Glomerular endothelial cell (primary cell): ENCODE measurements around the gene TBC1D16. TPM values are rescaled to one million over a fixed set of nuclear protein-coding genes. Genes with fewer than 3 reads are reported as not detected.
"Not testable (repeated sequence)": the region's sequence is repeated elsewhere in the genome, so short reads cannot be mapped to it uniquely, and the experiment has no call there.

Experiments used
- DNase-seq: peaks from one replicate; pipeline ENCODE4 v3.0.0-alpha.2; 2011; ENCODE audit warnings: low read depth, low spot score; ENCODE audit errors: extremely low read depth
- total RNA-seq: library from RNA; depleted of rRNA; stranded (reverse); fragments of >200 nt; gene quantifications from 2 replicates; pipeline ENCODE4 v1.2.3, GENCODE V29; 2015

The TBC1D16 gene
- total RNA-seq, 1 donor from 2014 or later, result 35.8 TPM

- no peak for DNase-seq
These were observed 19.9 kb upstream of the TBC1D16 start for GRCh38 chr17:80055597-80055996.

GRCh38 chr17:80053102-80053501, 17.4 kb upstream of the TBC1D16 start:
- no peak for DNase-seq

GRCh38 chr17:80051681-80052080, 16.0 kb upstream of the TBC1D16 start:
- DNase-seq, result no peak

DNA sequence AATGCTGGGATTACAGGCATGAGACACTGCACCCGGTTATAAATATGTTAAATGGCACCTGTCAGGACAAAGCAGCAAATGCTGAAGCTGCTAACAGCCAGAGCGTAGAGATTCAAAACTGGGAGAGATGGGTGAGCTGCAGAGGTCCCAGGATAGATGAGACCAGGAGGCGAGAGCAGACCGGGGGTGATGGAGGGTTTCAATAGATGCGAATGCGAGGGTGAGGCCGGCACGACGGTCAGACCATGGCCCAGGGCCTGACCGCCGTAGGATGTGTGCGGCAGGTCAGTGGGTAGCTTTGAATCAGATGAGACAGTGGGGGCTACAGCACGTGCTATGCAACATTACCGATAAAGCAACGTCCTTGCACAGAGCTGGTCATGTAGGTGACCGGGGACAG, 15.0 kb upstream of the TBC1D16 start:
- no peak for DNase-seq

- no peak for DNase-seq
These were observed 14.3 kb upstream of the TBC1D16 start for GRCh38 chr17:80049986-80050385.

GRCh38 chr17:80047176-80047575, 11.5 kb upstream of the TBC1D16 start:
- DNase-seq, result no peak

GRCh38 chr17:80046709-80047108, 11.0 kb upstream of the TBC1D16 start:
- DNase-seq, result not testable (repeated sequence)

DNA sequence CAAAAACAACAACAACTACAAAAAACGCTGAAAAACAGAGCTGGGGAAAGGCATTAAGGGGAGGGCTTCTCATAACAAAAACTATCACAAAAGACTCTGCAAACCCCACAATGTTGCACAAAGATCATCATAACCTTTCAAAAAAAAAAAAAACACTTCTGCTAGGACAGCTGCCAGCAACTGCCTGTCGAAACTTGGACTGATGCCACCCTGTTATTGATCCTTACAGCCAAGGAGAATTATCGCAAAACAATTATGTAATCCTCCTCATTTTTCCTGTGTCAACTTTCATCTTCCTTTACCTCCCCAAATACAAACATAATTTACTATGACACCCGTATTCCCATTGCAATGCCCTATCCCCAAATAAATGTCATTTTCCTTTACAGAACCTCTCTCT, 10.0 kb upstream of the TBC1D16 start:
- no peak for DNase-seq

GRCh38 chr17:80043963-80044362, 8.3 kb upstream of the TBC1D16 start:
- no peak for DNase-seq

DNA sequence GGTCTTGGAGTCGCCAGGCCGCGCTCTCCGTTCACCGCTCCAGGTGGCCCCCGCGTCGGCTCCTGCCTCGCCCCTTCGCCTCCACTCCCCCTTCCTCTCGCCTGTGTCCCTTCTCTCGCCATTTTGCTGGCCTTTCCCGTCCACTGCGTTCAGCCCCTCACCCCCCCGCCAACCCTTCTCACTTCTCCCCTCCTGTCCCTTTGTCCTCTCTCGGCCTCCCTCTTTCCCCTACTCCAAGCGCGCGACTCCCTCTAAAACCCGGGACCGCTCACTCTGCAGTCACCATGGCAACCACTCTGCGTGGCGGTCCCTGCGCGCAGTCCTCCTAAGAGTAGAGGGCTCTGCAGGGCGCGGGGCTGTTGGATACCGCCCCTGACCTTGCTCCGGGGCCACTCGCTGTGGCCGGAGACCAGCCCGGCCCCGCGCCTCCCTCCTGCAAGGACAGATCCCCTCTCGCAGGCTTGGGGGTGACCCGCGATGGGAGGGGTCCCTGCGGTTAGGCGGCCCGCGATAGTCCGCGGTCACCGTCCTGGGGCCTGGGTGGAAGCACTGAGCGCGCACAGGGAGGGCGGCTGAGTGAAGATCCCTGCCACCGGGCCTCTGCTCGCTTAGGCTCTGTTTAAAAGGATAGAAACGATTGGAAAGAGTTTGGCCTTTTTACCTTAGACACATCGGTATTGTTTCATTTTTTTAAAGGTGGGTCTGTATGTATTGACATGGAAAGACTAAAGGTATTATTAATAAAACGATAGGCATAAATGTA, 1.2 kb upstream of the TBC1D16 start:
- no peak for DNase-seq

DNA sequence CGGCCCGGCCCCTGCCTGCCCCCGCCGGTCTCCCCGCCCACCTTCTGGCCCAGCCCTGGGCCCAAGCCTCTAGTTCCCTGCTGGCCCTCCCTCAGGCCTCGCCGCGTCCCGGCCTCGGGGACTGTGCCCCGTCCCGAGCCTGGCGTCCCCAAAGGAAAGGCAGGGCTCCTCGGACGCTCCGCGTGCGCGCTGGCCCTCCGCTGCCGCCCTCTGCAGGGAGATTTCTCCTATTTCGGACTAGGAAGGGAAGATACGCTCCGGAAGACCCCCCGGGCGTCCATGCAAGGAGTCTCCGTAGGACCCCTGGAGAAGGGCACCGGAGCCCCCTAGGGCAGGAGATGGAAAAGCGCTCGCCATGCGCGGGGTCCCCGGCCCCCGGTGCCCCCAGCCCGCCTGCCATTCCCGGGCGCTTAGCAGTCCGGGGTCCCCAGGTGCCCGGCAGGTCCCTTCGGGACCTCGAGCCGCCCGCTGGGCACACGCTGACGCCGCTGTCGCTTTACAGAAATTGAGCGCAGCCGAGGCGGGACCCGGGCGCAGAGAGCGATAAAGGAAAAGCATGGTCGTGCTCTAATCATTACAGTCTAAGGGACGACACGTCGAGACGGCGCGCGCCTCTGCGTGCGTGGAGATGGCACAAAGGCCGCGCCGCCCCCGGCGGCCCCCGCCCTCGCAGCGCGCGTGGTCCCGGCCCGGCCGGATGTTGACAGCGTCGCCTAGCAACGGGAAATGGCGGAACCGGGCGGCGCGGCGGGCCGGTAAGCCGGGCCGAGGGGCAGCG, 454 bp upstream of the TBC1D16 start, which contains the start of gene CCDC40:
CCDC40 (plus strand) TSS at position 706 of the 778 bp plus-strand sequence; CDS start at position 727, 21 bp downstream.
- no peak for DNase-seq

GRCh38 chr17:80034791-80035686, 633 bp downstream of the TBC1D16 start:
- no peak for DNase-seq

GRCh38 chr17:80033840-80034239, 1.8 kb downstream of the TBC1D16 start:
- DNase-seq, result no peak

GRCh38 chr17:80032614-80033171, 3.0 kb downstream of the TBC1D16 start:
- no peak for DNase-seq

DNA sequence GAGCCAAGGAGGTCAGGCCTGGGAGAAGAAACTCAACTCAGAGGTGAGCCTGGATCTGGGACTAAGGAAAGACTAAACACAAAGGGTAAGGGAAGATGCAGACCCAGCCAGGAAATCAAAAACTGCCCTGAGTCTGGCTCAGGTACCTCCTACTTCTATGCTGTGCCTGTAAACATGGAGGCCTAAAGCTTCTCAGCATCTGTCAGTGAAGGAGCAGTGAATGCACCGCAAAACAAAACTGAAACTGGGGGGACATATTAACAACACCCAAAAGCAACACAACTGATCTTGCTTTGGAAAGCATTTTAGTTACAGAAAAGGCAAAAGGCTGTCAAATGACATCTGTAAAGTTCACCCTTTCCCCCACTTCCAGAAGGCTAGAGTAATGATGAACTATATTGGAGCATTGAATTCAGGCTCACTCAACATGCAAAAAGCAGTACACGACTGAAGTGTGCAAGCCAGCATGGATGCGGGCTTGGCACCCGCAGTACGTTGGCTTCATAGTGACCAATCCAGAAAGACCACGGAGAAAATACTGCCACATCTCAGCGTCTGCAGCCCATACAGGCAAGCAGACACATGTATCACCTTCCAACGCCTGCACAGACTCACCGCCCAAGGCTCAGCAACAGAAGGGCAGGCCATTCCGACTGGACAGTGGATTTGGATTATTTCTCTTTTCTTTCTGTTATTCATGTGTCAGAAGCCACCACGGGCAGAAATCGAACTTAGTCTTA, 3.8 kb downstream of the TBC1D16 start:
- DNase-seq, result no peak

- DNase-seq, result no peak
These were observed 4.8 kb downstream of the TBC1D16 start for GRCh38 chr17:80030730-80031410.

DNA sequence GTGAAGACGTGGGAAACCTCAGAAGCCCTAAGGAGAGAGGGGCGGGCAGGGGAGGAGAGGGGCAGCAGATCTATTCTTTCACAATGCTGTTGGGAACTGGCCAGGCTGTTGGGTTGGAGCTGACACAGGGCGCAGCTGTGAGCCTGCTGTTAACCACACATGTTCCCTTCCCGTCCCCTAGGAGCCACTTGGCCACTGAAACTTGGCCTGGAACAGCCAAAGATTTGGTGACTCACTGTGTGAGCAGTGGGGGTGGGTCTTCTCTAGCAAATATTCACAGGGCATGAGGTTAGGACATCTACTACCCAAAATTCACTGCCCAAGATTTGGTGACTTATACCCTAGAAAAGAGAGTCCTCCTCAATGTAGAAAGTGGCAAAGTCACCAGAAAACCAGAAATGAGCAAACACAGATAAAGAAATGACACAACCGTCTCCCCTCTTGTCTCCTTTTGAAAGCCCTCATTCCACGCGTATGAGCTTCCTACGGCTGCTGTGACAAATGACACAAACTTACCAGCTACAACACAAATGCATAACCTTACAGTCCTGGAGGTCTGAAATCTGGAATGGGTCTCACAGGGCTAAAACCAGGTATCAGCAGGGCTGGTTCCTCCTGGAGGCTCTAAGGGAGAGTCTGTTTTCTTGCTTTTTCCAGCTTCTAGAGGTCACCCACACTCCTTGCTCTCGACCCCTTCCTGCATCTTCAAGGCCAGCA, 6.3 kb downstream of the TBC1D16 start:
- DNase-seq, result no peak

DNA sequence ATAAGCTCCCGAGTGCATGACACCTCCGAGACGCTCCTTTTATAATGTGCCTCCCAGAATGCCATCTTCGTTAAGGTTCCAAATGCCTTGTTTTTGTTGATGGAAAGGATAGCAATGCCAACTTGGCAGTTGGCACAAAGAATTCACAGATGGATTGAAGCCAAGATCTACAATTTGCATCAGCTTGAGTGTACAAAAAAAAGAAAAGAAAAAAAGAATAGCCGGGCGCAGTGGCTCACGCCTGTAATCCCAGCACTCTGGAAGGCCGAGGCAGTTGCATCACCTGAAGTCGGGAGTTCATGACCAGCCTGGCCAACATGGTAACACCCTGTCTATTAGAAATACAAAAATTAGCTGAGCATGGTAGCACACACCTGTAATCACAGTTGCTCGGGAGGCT, 7.6 kb downstream of the TBC1D16 start:
- no peak for DNase-seq

DNA sequence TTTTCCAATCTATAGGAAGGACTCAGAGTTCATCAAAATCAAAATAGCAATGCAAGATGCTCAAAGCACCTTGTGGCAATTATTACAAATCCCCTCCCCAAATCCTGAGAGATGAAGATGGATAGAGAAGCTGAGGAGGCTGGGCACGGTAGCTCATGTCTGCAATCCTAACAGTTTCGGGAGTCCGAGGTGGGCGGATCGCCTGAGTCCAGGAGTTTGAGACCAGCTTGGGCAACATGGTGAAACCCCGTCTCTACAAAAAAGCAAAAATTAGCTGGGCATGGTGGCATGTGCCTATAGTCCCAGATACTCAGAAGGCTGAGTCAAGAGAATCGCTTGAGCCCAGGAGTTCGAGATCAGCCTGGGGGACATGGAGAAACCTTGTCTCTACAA, 8.6 kb downstream of the TBC1D16 start:
- DNase-seq, result no peak
